HG02571 (cell line): ENCODE measurements around the gene MAN2A1.

ENCODE experiments used
- ATAC-seq: cut with Tn5 transposase; IDR thresholded peaks from one replicate; pipeline ENCODE4 v1.9.1; 2021; ENCODE audit warnings: mild to moderate bottlenecking, moderate library complexity; ENCODE audit not compliant: unreplicated experiment

MAN2A1 gene

DNA sequence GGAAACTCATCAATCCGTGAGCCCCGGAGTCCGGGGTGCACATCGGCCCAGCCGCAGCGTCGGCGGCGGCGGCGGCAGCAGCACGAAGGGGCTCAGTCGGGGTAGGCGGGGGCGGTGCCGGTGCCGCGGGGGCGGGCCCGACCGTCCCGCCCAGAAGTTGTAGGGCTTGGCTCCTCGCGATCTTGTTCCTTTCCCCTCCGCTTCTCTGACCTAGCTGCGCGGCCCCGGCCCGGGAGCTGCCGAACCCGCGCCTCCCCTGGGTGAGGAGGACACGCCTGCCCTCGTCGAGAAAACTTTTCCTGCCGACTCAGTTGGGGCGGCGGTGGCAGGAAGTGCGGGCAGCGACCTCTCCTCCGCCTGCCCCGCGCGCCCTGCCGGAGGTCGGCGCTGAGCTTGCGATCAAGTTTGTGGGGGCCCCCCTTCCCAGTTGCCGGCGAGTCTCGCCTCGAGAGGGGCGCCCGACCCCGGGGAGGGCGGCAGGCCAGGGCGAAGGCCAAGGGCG lies at the start of gene MAN2A1:
Gene MAN2A1, plus strand, starts transcription at position 188 of the 502 bp plus-strand sequence. CDS start 491 bp downstream, outside the sequence.
- peak; percentile 55 for ATAC-seq

DNA sequence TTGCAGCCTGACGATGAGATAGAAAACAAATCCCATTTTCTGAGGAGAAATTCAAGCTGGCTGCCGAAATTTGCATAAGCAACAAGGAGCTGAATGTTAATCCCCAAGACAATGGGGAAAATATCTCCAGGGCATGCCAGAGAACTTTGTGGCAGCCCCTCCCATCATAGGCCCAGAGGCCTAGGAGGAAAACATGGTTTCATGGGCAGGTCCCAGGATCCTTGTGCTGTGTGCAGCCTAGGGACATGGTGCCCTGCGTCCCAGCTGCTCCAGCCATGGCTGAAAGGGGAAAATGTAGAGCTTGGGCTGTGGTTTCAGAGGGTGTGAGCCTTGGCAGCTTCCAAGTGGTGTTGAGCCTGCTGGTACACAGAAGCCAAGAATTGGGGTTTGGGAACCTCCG lies 48.8 kb upstream of the MAN2A1 start:
- no peak for ATAC-seq

DNA sequence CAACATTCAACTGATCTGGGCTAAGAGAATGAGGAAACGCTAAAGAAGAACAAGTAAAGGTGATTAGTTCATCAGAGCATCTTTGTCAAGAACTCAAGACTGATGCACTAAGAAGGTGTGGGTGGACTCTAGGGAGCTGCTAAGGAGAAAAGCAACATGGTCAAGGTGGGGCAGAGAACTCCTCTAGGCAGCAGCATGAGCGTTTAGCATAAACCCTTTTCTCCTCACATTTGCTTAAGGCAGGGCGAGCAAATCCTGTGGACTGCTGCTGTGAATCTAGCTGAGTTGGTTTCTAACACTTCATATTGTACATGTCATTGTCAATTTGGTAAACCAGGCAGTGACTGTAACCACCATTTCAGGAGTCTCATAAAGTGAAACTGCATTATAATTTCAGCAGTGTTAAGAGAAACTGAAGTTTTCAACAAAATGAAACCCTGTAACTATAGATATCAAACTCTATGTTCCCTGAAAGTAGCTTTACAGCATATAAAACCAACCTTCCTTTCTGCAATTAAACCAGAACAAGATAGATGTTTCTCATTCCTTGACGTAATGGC lies 45.9 kb upstream of the MAN2A1 start:
- no peak for ATAC-seq

DNA sequence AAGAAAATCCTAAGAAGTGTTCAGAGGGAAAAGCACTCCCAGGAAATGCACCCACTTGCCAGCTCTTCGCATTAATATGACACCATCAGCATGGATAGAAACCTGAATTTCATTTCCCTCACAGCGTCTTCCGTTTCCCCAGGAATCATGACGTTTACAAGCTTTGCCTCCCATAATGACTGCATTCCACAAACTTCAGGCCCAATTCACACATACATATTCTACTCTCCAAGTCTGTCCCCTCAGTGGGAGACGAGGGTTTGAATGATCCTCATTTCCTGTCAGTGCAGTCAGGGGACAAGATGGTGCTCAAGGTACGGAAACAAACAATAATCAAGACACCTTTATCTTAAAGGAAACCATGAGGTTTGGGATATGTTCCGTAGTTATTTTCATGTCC lies 44.9 kb upstream of the MAN2A1 start:
- ATAC-seq = no peak

DNA sequence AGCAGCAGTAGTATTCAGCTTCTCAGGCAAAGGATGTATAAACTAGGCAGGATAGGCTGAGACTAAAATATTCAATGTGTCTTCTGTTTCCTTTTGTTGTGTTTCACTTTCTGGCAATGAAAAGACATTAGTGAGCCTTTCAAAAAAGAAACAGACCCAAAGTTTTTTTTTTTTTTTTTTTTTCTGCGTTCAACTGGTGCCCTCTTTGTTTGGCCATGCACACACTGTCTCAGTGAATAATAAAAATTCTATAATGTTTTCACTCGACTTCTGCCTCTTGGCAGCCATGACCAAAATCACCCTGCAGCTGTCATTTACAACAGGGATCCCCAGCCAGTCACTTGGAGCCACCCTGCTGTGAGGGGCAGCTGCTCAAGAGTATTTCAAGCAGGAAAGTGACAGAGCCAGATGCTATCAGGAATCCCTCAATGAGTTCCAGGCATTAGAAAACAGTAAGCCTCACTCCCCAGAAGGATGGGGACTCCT lies 44.0 kb upstream of the MAN2A1 start:
- no peak for ATAC-seq

DNA sequence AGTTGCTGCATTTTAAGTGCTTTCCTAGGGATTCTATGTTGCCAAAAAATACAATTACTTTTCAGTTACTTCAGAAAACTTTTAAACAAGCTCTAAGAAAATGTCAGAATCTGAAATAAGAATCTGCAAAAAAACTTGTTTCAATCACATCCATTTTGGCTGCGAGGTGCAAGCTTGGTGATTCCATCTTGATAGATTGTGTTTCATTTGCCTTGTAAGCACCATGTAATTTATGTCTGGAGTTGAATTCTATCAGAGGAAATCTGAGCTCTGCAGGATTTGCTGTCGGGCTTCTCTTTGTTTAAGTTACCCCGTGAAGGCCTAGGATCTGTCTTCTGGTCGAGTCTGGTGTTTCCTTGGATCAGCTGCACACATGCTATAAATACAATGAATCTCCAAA lies 40.4 kb upstream of the MAN2A1 start:
- ATAC-seq = no peak

DNA sequence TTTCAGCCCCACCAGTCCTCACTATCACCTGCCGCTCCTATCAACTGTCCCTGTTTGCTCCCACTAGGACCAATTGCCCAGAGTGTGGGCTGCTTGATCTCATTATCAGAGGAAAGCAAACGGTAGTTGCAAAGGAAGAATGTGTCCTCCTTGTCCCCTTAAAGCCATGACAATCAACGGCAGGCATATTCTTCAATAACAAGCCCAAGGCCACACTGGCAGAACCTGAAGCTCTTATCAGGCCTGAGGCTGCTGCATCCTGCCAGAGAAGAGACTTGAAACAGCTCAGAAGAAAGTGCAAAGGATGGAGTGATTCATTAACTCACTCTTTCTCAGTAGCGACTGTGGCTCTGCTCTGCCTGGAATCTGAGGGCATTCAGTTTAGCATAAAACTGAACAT lies 39.2 kb upstream of the MAN2A1 start:
- no peak for ATAC-seq

DNA sequence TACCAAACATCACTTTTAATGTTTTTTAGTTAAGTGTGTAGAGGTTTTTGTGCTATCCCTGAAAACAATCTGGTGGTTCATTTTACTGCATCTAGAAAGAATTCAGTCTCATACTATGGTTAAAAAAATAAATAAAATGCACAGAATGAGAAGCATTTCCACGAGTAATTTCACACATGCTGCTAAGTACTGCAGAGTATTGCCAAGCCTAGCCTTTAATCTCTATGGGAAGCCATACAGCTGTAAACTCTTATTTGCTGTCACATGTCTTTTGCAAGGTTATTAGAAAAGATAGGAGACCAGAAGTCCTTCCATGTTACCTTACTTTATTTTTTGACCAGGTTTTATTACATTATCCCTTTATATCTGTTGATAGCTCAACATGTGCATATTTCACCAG lies 37.6 kb upstream of the MAN2A1 start:
- no peak for ATAC-seq

DNA sequence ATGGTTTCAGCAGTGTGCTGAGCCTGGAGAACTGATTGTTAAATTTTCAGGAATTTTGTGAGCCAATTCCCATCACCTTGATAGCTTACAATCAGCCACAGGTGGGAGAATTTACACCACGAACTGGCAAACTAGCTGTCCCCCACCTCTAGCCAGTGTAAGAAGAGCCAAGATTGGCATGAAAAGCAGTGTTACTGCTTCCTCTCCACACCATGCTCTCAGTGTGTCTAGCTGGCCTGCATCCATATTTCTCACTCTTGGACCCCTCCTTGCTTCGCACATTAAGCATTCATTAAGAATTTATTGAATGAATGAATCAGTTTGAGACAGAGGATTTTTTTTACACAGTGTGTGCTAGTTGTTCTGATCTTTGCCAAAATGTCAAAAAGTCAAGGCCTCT lies 36.7 kb upstream of the MAN2A1 start:
- ATAC-seq = no peak

DNA sequence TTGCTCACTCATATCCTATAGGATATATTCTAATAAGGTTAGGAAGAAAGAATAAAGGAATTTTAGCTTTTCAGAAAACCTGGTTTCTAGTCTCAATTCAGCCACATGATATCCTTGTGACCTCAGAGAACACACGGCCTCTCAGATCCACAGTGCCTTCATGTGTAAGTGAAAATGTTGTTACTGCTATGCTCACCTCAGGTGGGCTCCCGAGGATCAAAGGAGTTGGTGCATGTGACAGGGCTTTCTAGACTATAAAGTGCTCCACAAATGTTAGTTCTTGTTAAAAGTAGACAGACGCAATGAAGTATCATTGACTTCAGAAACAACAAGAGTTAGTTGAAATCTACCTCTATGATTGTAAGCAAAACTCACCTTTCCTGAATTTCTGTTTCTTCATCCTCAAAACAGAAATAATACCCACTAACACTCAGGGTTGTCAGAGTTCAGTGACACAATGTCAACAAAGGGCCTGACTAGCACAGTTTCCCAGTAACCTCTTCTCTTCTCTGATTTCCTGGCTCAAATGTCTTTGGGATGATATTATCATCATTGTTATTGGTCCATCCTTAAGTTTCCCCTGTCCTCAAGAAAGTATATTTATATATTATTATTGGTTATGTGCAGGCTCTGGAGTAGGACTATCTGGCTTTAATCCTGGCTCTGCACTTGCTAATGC lies 36.0 kb upstream of the MAN2A1 start:
- no peak for ATAC-seq

DNA sequence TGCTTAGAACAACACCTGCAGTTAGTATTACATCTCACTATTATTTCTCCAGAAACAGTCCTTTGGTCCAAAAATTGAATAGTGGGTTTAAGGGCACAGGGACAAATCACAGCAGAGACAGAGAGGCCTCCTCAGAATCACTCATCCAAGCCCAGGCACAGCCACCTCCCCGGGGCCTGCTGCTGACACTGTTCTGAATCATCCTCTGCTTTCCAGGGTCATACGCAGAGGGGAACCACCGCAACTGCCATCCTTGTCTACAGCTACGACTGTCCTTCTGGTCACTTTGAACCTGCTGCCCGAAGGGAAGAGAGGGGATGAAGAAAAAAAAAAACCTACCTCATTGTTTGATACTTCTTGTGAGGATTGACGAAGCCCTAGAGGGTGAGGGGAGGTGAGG lies 35.3 kb upstream of the MAN2A1 start:
- no peak for ATAC-seq

DNA sequence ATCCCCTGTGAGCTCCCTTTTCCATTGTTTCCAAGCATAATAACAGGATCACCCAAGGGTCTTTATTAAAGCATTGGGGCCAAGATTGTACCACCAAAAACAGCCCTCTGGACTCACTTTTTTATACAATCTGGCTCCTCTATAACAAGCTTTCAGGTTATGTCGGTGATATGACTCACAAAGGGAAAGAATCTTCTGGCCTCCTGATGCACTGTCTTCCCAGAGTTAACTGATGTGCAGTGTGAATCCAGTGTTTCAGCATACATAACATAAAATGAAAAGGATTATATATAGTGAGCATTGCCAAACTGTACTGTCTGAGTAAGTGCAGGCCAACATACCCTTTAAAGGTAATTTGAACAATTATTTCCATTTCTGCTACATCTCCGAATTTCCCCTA lies 33.9 kb upstream of the MAN2A1 start:
- no peak for ATAC-seq

DNA sequence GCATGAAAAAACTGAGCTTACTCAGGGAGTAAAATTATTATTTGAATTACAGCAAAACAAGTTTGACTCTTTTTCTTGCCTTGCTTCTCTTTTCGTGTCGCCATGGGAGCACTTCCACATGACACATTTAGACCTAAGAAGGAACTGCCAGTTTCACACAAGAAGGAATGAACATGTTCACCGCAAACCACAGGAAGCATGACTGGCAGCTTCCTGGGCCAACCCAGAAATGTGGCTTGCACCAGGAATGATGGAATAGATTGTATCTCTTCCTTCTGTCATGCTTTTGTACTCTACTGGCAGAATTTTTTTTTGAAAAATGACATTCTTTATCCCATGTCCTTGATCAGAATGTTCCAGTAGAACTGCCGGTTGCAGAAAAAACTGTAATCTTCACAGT lies 32.9 kb upstream of the MAN2A1 start:
- ATAC-seq = no peak

DNA sequence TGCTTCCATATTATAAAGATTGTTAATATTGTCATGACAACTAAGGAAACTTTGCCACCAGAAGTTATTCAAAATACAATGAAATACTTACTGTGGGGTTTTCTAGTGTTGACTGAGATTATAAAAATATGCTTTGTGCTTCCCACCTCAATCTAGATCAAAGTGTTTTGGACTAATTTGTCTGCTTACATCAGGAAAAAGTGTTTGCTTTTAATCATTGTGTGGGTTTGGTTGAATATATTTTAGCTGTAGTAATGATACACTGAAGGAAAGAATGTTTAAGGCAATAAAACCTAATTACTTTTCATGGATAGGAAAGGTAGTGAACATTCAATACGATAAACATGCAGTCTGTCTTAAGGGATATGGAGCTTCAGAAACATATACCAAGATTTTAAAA lies 29.8 kb upstream of the MAN2A1 start:
- ATAC-seq = no peak

DNA sequence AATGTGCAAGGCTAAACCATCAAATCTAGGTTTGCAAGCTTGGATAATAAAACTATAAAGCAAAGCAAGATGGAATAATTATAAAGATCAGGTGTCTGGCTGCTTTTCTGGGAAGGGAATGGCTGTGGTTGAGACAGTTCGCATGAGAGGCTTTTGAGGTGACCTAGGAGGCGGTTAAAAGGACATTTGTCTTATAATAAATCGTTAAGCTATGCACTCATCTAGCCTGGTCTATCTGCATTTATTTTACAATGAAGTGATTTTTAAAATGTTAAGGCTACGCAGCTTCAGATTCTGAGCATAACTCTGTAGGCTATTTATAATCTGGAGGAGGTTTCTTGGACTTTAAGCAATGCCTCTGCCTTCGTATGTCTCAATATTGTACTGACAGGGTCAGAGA lies 29.4 kb upstream of the MAN2A1 start:
- ATAC-seq = no peak

DNA sequence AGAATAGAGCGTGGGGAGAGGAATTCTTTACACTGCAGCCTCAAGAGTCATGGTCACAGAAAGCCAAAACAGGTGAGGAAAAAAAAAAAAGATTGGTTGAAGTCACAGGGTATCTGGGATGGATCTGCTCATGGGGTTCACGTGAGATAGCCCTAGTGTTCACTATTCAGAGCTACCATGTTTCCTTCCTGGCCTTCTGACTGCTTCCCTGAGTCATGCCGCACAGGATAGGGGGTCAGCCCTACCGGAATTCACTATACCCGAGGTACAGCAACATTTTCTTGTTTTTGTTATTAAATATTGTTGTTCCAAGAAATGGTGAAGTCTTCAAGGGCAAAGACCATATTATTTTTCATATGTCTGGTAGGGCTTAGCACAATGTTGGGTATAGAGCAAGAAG lies 21.5 kb upstream of the MAN2A1 start:
- ATAC-seq = no peak

DNA sequence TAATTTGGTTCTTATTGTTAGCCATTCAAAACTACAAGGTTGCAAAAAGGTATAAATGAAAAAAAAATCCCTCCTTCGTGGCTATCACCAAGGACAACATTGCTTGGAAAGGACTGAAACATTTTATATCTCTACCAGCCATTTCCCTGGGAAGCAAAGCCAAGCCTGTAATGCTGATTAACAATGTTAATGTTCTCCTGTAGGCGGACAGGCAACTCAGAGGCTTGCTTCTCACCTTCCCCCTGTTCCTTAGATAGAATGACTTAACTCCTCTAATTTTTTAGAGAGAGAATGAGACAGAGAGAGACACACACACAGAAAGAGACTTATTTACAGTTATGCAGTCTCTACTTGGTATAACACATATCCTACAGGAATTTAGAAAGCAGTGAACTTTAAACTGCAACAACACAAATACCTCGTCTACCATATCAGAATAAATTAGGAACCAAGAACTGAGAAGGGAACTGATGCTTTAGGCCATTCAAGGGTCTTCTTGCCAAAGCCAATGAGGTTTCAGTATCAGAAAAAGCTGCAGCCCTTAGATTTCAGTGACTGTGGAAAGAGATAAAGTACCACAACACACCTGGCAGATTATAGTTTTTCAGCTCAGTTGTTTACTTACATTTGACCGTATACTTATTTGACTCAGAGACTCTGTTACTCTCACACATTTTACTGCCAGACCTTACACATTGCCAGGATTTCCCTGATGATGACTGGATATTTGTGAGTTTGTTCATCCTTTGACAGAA lies 20.9 kb upstream of the MAN2A1 start:
- ATAC-seq = peak; percentile 55

DNA sequence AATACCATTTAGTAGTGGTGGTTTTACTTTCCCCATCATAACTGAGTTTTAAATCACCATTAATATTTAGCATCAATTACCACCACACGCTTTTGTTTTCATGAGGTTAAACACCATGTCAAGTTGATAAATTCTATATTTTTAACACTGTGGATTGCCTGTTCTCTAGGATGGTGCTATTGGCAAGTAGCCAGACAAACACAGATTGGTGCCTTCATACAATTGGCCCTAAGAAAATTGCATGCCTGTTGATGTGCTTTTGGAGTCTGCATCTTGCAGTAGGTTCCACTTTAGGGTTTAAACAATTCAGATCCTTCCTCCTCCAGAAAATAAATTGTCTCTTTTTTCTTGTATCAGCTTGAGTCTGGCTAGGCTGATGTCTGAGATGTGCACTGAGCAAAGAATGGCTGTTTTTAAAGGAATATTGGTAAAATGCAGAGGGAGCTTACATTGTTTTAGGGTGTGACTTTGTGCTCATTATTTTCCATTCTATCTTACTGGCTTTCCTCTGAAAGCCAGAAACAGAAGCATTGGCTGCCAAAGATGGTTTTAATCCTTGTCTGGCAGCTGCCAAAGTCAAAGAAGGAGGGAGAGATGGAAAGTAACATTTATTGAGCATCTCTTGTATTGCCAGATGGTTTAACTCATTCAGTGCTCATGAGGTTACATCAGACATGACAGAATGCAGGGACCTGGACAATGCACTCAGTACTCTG lies 19.6 kb upstream of the MAN2A1 start:
- ATAC-seq = no peak

DNA sequence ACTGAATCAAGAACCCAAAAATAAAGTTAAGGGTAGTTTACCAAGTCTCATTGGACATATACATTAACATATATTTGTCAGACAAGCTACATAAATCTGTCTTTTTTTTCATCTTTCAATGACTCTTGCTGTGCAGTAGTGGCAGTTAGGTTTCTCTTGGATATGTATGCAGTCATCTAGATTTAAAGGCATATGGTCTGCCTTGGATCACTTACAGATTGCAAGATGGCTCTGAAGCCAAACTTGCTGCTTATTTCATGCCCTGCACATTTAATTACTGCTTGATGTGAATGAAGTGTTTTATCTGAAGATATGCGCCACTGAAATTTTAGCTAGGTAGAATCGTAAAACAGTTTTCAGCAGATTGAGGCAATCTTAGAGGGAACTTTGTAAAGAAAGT lies 18.6 kb upstream of the MAN2A1 start:
- ATAC-seq = no peak

DNA sequence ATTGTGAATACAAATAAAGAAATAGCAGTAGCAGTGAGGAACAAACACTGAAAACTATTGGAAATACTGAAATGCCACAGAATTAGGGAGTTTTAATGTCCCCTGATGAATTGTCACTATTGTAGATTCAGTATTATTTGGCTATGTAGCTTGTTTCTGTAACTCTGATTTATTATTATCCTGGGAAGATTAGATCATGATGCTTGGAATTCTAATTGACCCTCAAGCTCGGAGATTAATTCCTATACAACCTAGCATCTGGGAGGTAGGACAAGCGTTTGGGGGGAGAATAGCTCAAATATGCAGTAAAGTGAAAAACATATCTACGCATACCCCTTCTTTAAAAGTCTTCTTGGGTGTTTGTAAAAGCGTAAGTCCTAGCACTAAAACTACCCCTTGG lies 15.1 kb upstream of the MAN2A1 start:
- no peak for ATAC-seq

DNA sequence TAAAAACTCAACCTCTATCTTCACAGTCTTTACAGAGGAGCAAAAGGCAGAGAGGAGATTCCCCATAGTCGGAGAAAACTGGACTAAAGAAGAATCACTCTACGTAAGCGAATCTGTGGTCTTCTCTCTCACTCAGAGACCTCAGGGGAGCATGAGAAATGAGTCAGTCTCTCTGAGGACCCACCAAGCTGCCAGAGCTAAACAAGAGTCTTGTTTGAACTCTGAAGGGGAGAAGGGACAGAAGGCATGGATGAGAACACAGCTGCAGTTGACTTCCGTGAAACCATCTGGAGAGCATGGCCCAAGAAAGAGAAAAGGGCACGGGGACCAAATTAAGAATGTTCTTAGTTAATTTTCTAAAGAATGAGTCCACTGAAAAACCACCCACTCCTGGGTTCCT lies 12.8 kb upstream of the MAN2A1 start:
- ATAC-seq = no peak
